Measurements from ENCODE around the gene TM4SF18.

The TM4SF18 gene

DNA sequence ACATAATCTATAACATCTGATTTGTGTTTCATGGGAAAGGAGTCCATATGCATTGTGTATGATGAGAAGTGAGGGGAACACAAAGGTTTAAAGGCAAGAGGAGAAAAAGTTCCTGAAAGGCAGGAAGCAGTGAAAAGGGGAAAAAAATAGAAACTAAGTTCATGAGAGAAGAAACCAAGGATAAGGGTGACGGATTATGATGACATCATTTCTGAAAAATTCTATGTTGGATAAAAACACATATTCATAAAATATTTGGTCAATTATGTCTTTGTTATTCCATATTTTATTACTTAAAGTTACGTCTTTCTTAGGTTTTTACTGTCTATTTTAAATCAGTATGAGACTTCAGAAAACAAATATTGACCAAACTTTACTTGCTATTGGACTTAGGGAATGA, 63.3 kb downstream of the TM4SF18 start:
- DNase-seq: no peak
- no peak overlapping the region for H3K27ac Mint-ChIP-seq
- H3K4me1 Mint-ChIP-seq: no peaks in the 10 kb centered on the region
- no peak for ATAC-seq
- no peaks in the 10 kb centered on the region for H3K27me3 Mint-ChIP-seq
- no peaks in the 10 kb centered on the region for H3K36me3 Mint-ChIP-seq (ENCODE audit: low read depth)
- no peak overlapping the region for H3K4me3 Mint-ChIP-seq
- no peaks in the 10 kb centered on the region for H3K9me3 Mint-ChIP-seq

GRCh38 chr3:149269687-149270086, 63.7 kb downstream of the TM4SF18 start:
- DNase-seq (no peak), ATAC-seq (no peak)
- H3K27ac Mint-ChIP-seq: no peak overlapping the region
- no peaks in the 10 kb centered on the region for H3K4me1 Mint-ChIP-seq
- H3K27me3 Mint-ChIP-seq: no peaks in the 10 kb centered on the region
- no peaks in the 10 kb centered on the region for H3K36me3 Mint-ChIP-seq (ENCODE audit: low read depth)
- no peaks in the 10 kb centered on the region for H3K9me3 Mint-ChIP-seq
- no peak overlapping the region for H3K4me3 Mint-ChIP-seq

Measured in activated naive CD8-positive, alpha-beta T cell treated with anti-CD3 and anti-CD28 coated beads, Interleukin-2, amount 50 U/mL, for 24 hours (primary cell).